ENCODE data around the gene FOXP1.

- TF ChIP-seq CTCF (IDR thresholded peaks at IDR 0.05) (no peak), POLR2AphosphoS5 (IDR thresholded peaks at IDR 0.05) (no peak)
Observed at GRCh38 chr3:71140477-71140876, 443.1 kb downstream of the FOXP1 start.
